LNCaP clone FGC (cell line): ENCODE data around the gene SPON1.

Source experiments
- DNase-seq: peaks from one replicate; pipeline ENCODE4 v3.0.0-alpha.2; 2011; ENCODE audit warnings: low read depth
- H3K4me3 ChIP-seq: 2 replicates; pipeline ENCODE4 v1.5.1; 2011; ENCODE audit warnings: mild to moderate bottlenecking, low read depth, low read length, control low read depth
- TF ChIP-seq, protein P1 (sequence below): IDR thresholded peaks from 2 replicates; pipeline ENCODE4 v1.5.1; 2012; ENCODE audit warnings: mild to moderate bottlenecking; ENCODE audit not compliant: control insufficient read depth, insufficient read depth; ENCODE audit errors: extremely low read depth

The SPON1 gene

DNA sequence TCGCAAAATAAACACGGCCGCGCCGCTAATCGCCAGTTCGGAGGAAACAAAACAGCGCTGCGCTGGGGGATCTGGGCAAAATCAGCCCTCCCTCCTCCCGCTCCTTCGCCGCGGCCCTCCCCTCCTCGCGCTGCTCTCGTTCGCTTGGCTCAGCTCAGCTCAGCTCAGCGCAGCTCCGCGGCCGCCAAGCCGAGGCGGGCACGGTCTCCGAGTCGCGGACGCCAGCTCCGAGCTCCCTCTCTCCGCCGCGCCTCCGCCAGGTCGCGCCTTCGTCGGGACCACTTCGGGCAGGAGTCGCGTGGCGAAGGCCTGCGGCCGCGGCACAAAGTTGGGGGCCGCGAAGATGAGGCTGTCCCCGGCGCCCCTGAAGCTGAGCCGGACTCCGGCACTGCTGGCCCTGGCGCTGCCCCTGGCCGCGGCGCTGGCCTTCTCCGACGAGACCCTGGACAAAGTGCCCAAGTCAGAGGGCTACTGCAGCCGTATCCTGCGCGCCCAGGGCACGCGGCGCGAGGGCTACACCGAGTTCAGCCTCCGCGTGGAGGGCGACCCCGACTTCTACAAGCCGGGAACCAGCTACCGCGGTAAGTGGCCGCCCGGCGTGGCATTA lies at the start of gene SPON1:
SPON1 (plus strand) TSS at position 162 of the 607 bp plus-strand sequence; CDS start at position 344, 182 bp downstream.
- TF ChIP-seq, protein P1, sequence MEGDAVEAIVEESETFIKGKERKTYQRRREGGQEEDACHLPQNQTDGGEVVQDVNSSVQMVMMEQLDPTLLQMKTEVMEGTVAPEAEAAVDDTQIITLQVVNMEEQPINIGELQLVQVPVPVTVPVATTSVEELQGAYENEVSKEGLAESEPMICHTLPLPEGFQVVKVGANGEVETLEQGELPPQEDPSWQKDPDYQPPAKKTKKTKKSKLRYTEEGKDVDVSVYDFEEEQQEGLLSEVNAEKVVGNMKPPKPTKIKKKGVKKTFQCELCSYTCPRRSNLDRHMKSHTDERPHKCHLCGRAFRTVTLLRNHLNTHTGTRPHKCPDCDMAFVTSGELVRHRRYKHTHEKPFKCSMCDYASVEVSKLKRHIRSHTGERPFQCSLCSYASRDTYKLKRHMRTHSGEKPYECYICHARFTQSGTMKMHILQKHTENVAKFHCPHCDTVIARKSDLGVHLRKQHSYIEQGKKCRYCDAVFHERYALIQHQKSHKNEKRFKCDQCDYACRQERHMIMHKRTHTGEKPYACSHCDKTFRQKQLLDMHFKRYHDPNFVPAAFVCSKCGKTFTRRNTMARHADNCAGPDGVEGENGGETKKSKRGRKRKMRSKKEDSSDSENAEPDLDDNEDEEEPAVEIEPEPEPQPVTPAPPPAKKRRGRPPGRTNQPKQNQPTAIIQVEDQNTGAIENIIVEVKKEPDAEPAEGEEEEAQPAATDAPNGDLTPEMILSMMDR = no peak
- no peak within 1 kb of the TSS for H3K4me3 ChIP-seq
- no peak for DNase-seq

DNA sequence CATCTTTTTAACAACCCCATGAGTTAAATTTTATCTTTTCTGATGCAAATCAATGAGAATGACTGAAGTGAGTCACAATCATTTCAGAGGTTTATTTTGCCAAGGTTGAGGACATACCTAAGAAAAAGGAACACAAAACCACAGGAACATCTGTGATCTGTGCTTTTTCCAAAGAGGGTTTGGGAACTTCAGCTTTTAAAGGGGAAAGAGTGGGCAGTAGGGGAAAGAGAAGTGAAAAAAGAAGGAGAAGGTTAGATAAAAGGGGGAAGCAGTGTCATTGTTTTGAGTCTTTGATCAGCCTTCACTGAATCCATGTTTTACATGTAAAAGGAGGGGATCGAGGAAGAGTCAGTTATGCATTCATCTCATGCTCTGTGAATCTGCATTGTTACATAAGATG lies 45.3 kb upstream of the SPON1 start:
- H3K4me3 ChIP-seq = no peak overlapping the region
- TF ChIP-seq, protein P1 = no peak
- no peak for DNase-seq

DNA sequence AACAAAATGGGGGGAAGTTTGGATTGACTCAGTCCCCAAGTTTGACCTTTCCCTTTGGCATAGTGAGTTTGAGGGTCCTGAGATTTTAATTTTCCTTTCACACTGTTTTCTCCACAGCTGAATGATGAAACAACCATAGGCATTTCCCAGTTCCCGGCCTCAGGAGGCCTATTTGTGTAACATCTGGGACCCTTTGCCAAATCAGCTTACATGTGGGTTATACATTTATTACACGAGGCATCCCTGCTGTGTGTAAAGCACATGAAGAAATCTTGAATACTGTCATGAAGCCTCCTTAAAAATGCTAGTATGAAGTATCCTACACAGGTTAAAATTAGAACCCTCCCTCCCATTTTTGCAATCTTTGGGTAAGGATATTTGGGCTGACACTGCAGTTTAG lies 44.6 kb upstream of the SPON1 start:
- TF ChIP-seq, protein P1 = no peak
- no peak for DNase-seq
- no peak overlapping the region for H3K4me3 ChIP-seq

DNA sequence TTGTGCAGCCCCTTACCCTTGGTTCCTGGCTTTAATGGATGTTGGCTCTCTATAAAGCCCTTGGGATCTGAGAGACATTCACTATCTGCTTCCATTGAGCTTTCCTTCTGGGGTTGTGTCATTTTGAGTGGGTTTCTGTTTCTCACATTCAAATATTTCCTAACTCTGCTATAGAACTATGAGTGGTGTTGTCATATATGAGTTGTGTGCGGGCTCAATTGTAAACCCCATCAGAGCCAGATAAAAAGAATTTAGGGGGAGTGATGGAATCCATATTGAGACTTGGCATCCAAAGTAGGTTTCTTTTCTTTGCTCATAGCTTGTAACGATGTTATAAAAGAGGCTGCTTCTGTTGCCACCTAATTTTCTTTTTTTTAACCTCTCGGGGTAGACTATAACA lies 41.8 kb upstream of the SPON1 start:
- H3K4me3 ChIP-seq = no peak overlapping the region
- TF ChIP-seq, protein P1 = no peak
- no peak for DNase-seq

DNA sequence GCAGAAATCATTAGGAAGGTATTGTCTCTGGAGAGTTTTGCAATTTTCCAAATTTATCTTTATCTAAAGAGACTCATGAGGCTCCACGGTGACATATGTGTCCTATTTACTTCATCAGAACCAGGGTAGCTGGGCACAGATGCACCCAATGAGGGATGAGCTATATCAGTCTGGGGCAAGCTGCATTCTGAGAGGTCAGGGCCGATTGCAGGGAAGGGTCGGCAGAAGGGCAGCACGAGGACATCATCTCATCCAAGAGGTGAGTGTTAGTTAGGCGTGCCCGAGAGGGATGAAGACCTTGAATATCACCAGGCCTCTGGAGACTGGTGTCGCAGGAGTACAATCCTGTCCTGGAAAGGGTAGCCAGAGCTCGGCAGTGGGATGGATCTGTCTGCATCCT lies 41.0 kb upstream of the SPON1 start:
- DNase-seq = no peak
- H3K4me3 ChIP-seq = no peak overlapping the region
- TF ChIP-seq, protein P1 = no peak

DNA sequence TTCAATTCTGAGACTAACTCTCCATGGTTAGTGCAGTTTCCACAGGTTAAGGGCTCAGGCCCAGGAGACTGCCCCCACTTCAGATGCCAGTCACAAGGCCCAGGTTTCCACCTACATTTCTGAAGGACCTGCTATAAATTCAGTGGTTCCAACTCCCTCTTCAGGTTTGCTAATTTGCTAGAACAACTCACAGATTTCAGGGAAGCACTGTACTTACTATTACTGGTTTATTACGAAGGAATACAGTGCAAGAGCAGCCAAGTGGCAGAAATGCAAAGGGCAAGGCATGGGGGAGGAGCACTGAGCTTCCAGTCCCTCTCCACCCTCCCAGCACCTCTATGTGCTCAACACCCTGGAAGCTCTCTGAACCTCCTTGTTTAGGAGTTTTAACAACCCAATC lies 39.3 kb upstream of the SPON1 start:
- no peak for DNase-seq
- TF ChIP-seq, protein P1 = no peak
- no peak overlapping the region for H3K4me3 ChIP-seq

DNA sequence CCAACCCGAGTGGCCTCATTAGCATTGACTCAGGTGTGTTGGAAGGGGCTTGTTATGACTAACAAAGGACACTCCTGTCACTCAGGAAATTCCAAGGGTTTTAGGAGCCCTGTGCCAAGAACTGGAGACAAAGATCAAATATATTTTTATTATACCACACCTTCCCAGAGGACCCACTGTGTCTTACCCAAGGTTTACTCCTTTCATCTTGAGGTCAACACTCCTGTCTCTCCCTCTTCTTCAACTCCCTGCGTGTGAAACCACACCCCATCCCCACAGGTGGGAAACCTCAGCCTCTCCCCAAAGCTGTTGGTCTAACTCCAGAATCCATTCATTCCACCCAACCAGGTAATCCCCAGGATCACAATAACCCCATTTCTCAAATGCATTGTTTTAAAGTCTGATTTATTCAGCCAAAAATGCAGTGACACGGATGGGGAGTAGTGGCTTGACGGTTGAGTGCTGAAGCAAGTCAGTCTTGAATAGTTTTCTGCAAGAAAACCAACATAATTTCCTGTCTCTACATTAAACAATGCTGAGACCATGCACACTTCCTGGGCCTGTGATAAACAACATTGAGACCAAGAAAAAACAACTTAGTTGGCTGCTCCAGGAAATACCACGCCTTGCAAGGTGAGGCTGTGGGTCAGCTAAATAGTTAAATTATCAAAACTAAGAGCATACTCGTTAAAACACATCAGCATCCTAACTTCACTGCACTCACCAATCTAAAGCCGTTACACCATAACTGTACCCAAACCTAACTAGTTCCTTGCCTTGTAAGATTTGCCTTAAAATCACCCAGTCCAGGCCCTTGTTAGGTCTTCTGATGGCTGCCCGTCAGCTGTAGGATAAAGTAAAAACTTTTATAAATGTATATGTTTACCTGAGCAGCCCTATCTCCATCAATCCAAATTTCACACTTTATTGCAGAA lies 38.5 kb upstream of the SPON1 start:
- no peak overlapping the region for H3K4me3 ChIP-seq
- TF ChIP-seq, protein P1 = no peak

More for the DNA sequence above, 38.5 kb upstream of the SPON1 start:
- DNase-seq = no peak
